Esophagus muscularis mucosa (tissue), 4 donors: ENCODE measurements around the gene CDH2. TPM values are rescaled to one million over a fixed set of nuclear protein-coding genes. Genes with fewer than 3 reads are reported as not detected.

ENCODE experiments used
- DNase-seq: peaks from one replicate; pipeline ENCODE4 v3.0.0-alpha.2; 2017; ENCODE audit errors: extremely low spot score
- H3K27ac ChIP-seq, 4 donors: fragments of 200-600 bp; sonication (generic); replicated peaks in 1 of 4; 1 replicate in 3 of 4; 2 replicates in 1 of 4; pipeline ENCODE4 v1.5.1; 2016 to 2019; ENCODE audit warnings: mild to moderate bottlenecking in 1 of 4
- H3K27me3 ChIP-seq, 4 donors: fragments of 200-600 bp; sonication (generic); one replicate each; pipeline versions ENCODE4 v1.5.1 to v1.6.0; 2016 to 2019
- H3K36me3 ChIP-seq, 4 donors: fragments of 200-600 bp; sonication (generic); one replicate each; pipeline ENCODE4 v1.5.1; 2016 to 2019
- H3K4me1 ChIP-seq, 4 donors: fragments of 200-600 bp; sonication (generic); one replicate each; pipeline ENCODE4 v1.5.1; 2016 to 2019
- H3K4me3 ChIP-seq, 4 donors: fragments of 200-600 bp; sonication (generic); 1 replicate in 2 of 4; 2 replicates in 2 of 4; pipeline ENCODE4 v1.5.1; 2016 to 2019; ENCODE audit warnings: mild to moderate bottlenecking in 4 of 4, moderate library complexity in 1 of 4
- H3K9me3 ChIP-seq, 4 donors: fragments of 200-600 bp; sonication (generic); 1 replicate in 3 of 4; 2 replicates in 1 of 4; pipeline ENCODE4 v1.5.1; 2016 to 2019
- EP300 ChIP-seq: sonication (generic); formaldehyde crosslinking; IDR thresholded peaks from one replicate; pipeline ENCODE4 v1.6.1; 2017; ENCODE audit warnings: antibody characterized with exemption
- POLR2A ChIP-seq: fragments of 450-650 bp; IDR thresholded peaks from one replicate; pipeline ENCODE4 v1.6.1; 2017; ENCODE audit warnings: antibody characterized with exemption, moderate library complexity, mild to moderate bottlenecking, low read depth
- POLR2AphosphoS5 ChIP-seq, 2 donors: sonication (generic); formaldehyde crosslinking; IDR thresholded peaks; one replicate each; pipeline ENCODE4 v1.6.1; 2017; ENCODE audit warnings: antibody characterized with exemption in 2 of 2
- WGBS: methylation state at CpG from one replicate; pipeline ENCODE4 v1.1.5; 2018; 5-methylcytosine and 5-hydroxymethylcytosine counted together
- intact Hi-C: fragments of 100-400 bp; cut with DNase I; formaldehyde crosslinking; loops from one replicate; pipeline ENCODE4 v1.15.1; 2023
- total RNA-seq, 4 donors: library from RNA; depleted of rRNA; stranded (reverse); fragments of >200 nt; gene quantifications; one replicate each; pipeline versions ENCODE4 v1.1.0 to v1.2.1, GENCODE V29; 2016
- TF ChIP-seq, protein P1 (sequence below), 3 experiments: fragments of 200-600 bp in 2 of 3; fragments of 450-650 bp in 1 of 3; sonication (generic) in 2 of 3; IDR thresholded peaks; one replicate each; pipeline ENCODE4 v1.5.1; 2017 to 2019; ENCODE audit warnings: antibody characterized with exemption in 3 of 3, mild to moderate bottlenecking in 2 of 3, moderate library complexity in 1 of 3

Gene CDH2
- total RNA-seq, 4 donors from 2014 or later = 10.9 to 17.4 (median 13.6) TPM

DNA sequence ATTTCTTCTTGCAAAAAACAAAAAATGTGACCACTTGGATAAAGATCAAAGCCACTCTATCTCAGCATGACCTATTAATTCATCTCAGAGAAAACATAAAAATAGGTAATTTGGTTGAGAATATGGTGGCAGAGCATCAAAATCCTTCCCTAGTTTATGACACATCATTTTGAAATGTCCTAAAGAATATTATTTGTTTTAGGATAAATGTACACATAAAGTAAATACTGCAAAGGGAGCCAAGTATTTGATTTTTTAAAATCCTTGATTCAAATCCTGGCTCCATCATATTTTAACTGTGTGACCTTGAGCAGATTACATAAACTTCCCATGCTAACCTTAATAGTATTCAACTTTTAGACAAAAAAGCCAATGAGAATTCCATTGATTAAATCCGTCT is 206.6 kb downstream of the CDH2 start:
- 88% methylated on average over 1 of the region's 1 CpG for WGBS
- Histone ChIP-seq H3K27me3 (no peaks in the 10 kb centered on the region), H3K4me1 (peaks cover 0 to 13% (median 0%) of the 10 kb centered on the region in 4 donors), H3K9me3 (no peaks in the 10 kb centered on the region), H3K27ac (no peak overlapping the region), H3K36me3 (peaks cover 0 to 4% (median 0%) of the 10 kb centered on the region in 4 donors), H3K4me3 (no peak overlapping the region)
- intact Hi-C loops = no loop called here
- DNase-seq = no peak
- TF ChIP-seq, protein P1, sequence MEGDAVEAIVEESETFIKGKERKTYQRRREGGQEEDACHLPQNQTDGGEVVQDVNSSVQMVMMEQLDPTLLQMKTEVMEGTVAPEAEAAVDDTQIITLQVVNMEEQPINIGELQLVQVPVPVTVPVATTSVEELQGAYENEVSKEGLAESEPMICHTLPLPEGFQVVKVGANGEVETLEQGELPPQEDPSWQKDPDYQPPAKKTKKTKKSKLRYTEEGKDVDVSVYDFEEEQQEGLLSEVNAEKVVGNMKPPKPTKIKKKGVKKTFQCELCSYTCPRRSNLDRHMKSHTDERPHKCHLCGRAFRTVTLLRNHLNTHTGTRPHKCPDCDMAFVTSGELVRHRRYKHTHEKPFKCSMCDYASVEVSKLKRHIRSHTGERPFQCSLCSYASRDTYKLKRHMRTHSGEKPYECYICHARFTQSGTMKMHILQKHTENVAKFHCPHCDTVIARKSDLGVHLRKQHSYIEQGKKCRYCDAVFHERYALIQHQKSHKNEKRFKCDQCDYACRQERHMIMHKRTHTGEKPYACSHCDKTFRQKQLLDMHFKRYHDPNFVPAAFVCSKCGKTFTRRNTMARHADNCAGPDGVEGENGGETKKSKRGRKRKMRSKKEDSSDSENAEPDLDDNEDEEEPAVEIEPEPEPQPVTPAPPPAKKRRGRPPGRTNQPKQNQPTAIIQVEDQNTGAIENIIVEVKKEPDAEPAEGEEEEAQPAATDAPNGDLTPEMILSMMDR (IDR thresholded peaks at IDR 0.05) = no peak
- no peak for TF ChIP-seq POLR2A
- TF ChIP-seq POLR2AphosphoS5 (IDR thresholded peaks at IDR 0.05) = no peak
- no peak for TF ChIP-seq EP300

DNA sequence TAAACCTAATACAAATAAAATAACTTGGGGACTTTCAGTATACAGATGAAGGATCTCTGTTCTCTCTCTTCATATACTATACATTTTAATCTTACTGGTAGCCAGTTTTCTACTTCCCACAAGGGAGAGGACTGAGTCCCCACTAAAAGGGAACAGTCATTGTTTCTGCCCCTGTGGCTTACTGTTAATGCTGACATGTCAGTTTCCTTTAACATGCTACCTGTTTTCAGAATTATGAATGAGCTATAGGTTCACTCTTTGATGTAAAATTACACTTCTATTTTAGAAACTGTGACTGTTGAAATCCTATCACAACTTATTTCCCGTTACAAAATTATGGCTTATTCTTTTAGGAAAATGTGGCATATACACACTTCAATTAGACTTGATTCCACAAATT is 207.7 kb downstream of the CDH2 start:
- H3K27ac ChIP-seq = no peak overlapping the region
- TF ChIP-seq POLR2AphosphoS5 (IDR thresholded peaks at IDR 0.05) = no peak
- TF ChIP-seq EP300 = no peak
- TF ChIP-seq POLR2A = no peak
- TF ChIP-seq, protein P1 (IDR thresholded peaks at IDR 0.05) = no peak
- intact Hi-C loops = no loop called here
- no peak for DNase-seq
- H3K36me3 ChIP-seq = no peaks in the 10 kb centered on the region
- no peaks in the 10 kb centered on the region for H3K9me3 ChIP-seq
- H3K4me1 ChIP-seq = peaks cover 0 to 13% (median 0%) of the 10 kb centered on the region in 4 donors
- H3K4me3 ChIP-seq = no peak overlapping the region
- WGBS = 61% methylated on average over 1 of the region's 1 CpG
- H3K27me3 ChIP-seq = no peaks in the 10 kb centered on the region

GRCh38 chr18:27967913-27968824 is 208.8 kb downstream of the CDH2 start:
- no peaks in the 10 kb centered on the region for H3K36me3 ChIP-seq
- TF ChIP-seq, protein P1 (IDR thresholded peaks at IDR 0.05) = no peak
- no peak for TF ChIP-seq POLR2AphosphoS5 (IDR thresholded peaks at IDR 0.05)
- no peak for TF ChIP-seq POLR2A
- no peak for TF ChIP-seq EP300
- 60% methylated on average over 4 of the region's 4 CpGs for WGBS
- H3K4me1 ChIP-seq = peaks cover 0 to 9% (median 0%) of the 10 kb centered on the region in 4 donors
- H3K27me3 ChIP-seq = no peaks in the 10 kb centered on the region
- intact Hi-C loops = no loop called here
- no peak for DNase-seq
- no peaks in the 10 kb centered on the region for H3K9me3 ChIP-seq
- no peak overlapping the region for H3K4me3 ChIP-seq
- no peak overlapping the region for H3K27ac ChIP-seq

DNA sequence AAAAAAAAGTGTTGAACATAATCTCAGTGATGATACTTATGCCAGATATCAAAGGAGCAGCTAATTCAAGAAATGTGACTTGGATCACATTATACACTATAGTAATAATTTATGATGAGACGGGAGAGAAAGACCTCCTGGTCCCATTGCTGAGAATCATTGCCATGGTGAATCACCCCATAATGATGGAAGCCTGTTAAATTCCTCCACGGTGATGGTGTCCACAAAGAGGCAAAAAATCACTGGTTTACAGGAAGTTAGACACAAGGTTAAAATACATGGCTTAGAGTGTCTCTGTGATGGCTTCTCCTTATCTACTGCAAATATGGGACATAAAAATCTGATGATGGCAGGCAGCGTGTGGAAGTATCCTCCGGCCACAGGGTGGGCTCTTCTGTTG is 210.0 kb downstream of the CDH2 start:
- TF ChIP-seq EP300 = no peak
- TF ChIP-seq POLR2AphosphoS5 (IDR thresholded peaks at IDR 0.05) = no peak
- TF ChIP-seq, protein P1 (IDR thresholded peaks at IDR 0.05) = no peak
- TF ChIP-seq POLR2A = no peak
- Histone ChIP-seq H3K9me3 (no peaks in the 10 kb centered on the region), H3K27ac (no peak overlapping the region), H3K27me3 (no peaks in the 10 kb centered on the region), H3K4me1 (peaks cover 0 to 9% (median 0%) of the 10 kb centered on the region in 4 donors), H3K36me3 (no peaks in the 10 kb centered on the region), H3K4me3 (no peak overlapping the region)
- 98% methylated on average over 4 of the region's 4 CpGs for WGBS
- intact Hi-C loops = no loop called here
- DNase-seq = no peak
